ENCODE measurements around the gene MBD3L5. TPM values are rescaled to one million over a fixed set of nuclear protein-coding genes. Genes with fewer than 3 reads are reported as not detected.

Gene MBD3L5
- total and polyA plus RNA-seq, 4 donors = not detected

DNA sequence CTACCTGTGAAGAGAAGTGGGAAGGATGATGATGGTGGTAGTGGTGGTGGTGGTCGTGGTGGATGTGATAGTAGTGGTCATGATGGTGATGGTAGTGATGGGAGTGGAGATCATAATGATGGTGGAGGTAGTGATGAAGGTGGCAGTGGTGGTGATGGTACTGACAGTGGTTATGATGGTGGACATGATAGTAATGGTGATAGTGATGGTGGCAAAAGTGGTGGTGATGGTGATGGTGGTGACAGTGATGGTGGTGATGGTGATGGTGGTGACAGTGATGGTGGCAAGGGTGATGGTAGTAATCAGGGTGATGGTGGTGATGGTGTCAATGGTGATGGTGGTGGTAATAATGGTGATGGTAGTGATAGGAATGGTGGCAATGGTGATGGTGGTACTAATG, 35.3 kb upstream of the MBD3L5 start:
- WGBS = 80% methylated on average over 1 of the region's 1 CpG
- Histone ChIP-seq H3K27me3 (ENCODE audit: control insufficient read depth in 4 of 4, insufficient read depth in 4 of 4, low read length in 3 of 4) (no peaks in the 10 kb centered on the region), H3K4me3 (ENCODE audit: low read depth in 1 of 3, low read length in 3 of 3) (no peak overlapping the region), H3K9ac (ENCODE audit: low read depth in 1 of 2, low read length in 2 of 2) (no peak overlapping the region), H3K9me3 (ENCODE audit: control insufficient read depth in 4 of 4, low read length in 3 of 4) (no peaks in the 10 kb centered on the region), H3K4me1 (ENCODE audit: control insufficient read depth in 4 of 4, insufficient read depth in 4 of 4, low read length in 3 of 4) (no peaks in the 10 kb centered on the region), H3K36me3 (ENCODE audit: control insufficient read depth in 4 of 4, insufficient read depth in 3 of 4, low read depth in 1 of 4, low read length in 3 of 4) (no peaks in the 10 kb centered on the region), H3K27ac (ENCODE audit: low read depth in 1 of 2, low read length in 2 of 2) (no peak overlapping the region)
- TF ChIP-seq RXRA (IDR thresholded peaks at IDR 0.05) (no peak), EGR1 (IDR thresholded peaks at IDR 0.05; ENCODE audit: low read depth in 2 of 2) (no peak), HNF4A (conservative IDR thresholded peaks at IDR 0.05) (no peak), JUND (IDR thresholded peaks at IDR 0.05) (no peak), RAD21 (IDR thresholded peaks at IDR 0.05) (no peak), FOXA1 (IDR thresholded peaks at IDR 0.05) (no peak)
- TF ChIP-seq, protein P1, sequence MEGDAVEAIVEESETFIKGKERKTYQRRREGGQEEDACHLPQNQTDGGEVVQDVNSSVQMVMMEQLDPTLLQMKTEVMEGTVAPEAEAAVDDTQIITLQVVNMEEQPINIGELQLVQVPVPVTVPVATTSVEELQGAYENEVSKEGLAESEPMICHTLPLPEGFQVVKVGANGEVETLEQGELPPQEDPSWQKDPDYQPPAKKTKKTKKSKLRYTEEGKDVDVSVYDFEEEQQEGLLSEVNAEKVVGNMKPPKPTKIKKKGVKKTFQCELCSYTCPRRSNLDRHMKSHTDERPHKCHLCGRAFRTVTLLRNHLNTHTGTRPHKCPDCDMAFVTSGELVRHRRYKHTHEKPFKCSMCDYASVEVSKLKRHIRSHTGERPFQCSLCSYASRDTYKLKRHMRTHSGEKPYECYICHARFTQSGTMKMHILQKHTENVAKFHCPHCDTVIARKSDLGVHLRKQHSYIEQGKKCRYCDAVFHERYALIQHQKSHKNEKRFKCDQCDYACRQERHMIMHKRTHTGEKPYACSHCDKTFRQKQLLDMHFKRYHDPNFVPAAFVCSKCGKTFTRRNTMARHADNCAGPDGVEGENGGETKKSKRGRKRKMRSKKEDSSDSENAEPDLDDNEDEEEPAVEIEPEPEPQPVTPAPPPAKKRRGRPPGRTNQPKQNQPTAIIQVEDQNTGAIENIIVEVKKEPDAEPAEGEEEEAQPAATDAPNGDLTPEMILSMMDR (IDR thresholded peaks at IDR 0.05; ENCODE audit: low read depth, low read length, missing input control) = no peak
- no peak for DNase-seq (ENCODE audit: low spot score)

DNA sequence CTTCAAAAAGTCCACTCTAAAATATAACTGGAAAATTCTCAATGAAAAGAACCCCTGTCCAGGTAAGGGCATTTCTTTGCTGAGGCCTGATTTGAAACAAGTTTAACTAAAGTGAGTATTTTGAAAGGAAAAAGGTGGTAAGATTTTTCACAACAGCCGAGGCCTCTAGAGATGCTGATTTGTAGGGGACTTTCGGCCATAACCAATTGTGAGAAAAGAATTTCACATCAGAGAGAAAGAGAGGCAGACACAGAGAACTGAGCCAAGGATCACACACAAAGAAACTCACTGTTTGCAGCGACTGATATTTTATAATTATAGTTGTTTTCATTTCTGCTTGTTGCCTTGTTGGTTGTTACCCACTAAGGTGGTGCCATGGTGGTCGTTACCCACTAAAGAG, 33.6 kb upstream of the MBD3L5 start:
- 56% methylated on average over 4 of the region's 4 CpGs for WGBS
- Histone ChIP-seq H3K4me3 (ENCODE audit: low read depth in 1 of 3, low read length in 3 of 3) (no peak overlapping the region), H3K9ac (ENCODE audit: low read depth in 1 of 2, low read length in 2 of 2) (no peak overlapping the region), H3K27ac (ENCODE audit: low read depth in 1 of 2, low read length in 2 of 2) (no peak overlapping the region), H3K4me1 (ENCODE audit: control insufficient read depth in 4 of 4, insufficient read depth in 4 of 4, low read length in 3 of 4) (no peaks in the 10 kb centered on the region), H3K36me3 (ENCODE audit: control insufficient read depth in 4 of 4, insufficient read depth in 3 of 4, low read depth in 1 of 4, low read length in 3 of 4) (no peaks in the 10 kb centered on the region), H3K9me3 (ENCODE audit: control insufficient read depth in 4 of 4, low read length in 3 of 4) (no peaks in the 10 kb centered on the region), H3K27me3 (ENCODE audit: control insufficient read depth in 4 of 4, insufficient read depth in 4 of 4, low read length in 3 of 4) (no peaks in the 10 kb centered on the region)
- no peak for TF ChIP-seq RXRA (IDR thresholded peaks at IDR 0.05)
- no peak for TF ChIP-seq HNF4G (IDR thresholded peaks at IDR 0.05)
- no peak for TF ChIP-seq SP1 (IDR thresholded peaks at IDR 0.05)
- no peak for TF ChIP-seq NR2F2 (IDR thresholded peaks at IDR 0.05)
- TF ChIP-seq RAD21 (IDR thresholded peaks at IDR 0.05) = no peak
- TF ChIP-seq, protein P2, sequence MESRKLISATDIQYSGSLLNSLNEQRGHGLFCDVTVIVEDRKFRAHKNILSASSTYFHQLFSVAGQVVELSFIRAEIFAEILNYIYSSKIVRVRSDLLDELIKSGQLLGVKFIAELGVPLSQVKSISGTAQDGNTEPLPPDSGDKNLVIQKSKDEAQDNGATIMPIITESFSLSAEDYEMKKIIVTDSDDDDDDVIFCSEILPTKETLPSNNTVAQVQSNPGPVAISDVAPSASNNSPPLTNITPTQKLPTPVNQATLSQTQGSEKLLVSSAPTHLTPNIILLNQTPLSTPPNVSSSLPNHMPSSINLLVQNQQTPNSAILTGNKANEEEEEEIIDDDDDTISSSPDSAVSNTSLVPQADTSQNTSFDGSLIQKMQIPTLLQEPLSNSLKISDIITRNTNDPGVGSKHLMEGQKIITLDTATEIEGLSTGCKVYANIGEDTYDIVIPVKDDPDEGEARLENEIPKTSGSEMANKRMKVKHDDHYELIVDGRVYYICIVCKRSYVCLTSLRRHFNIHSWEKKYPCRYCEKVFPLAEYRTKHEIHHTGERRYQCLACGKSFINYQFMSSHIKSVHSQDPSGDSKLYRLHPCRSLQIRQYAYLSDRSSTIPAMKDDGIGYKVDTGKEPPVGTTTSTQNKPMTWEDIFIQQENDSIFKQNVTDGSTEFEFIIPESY (IDR thresholded peaks at IDR 0.05) = no peak
- TF ChIP-seq GABPA (IDR thresholded peaks at IDR 0.05 in 1 of 2, conservative IDR thresholded peaks at IDR 0.05 in 1 of 2) = no peak
- TF ChIP-seq, protein P3, sequence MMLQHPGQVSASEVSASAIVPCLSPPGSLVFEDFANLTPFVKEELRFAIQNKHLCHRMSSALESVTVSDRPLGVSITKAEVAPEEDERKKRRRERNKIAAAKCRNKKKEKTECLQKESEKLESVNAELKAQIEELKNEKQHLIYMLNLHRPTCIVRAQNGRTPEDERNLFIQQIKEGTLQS (IDR thresholded peaks at IDR 0.05) = no peak
- TF ChIP-seq JUND (IDR thresholded peaks at IDR 0.05) = no peak
- no peak for TF ChIP-seq FOXA2 (IDR thresholded peaks at IDR 0.05)
- TF ChIP-seq, protein P1 (IDR thresholded peaks at IDR 0.05; ENCODE audit: low read depth, low read length, missing input control) = no peak
- no peak for TF ChIP-seq HNF4A (conservative IDR thresholded peaks at IDR 0.05)
- TF ChIP-seq TAF1 (conservative IDR thresholded peaks at IDR 0.05) = no peak
- TF ChIP-seq, protein P4, sequence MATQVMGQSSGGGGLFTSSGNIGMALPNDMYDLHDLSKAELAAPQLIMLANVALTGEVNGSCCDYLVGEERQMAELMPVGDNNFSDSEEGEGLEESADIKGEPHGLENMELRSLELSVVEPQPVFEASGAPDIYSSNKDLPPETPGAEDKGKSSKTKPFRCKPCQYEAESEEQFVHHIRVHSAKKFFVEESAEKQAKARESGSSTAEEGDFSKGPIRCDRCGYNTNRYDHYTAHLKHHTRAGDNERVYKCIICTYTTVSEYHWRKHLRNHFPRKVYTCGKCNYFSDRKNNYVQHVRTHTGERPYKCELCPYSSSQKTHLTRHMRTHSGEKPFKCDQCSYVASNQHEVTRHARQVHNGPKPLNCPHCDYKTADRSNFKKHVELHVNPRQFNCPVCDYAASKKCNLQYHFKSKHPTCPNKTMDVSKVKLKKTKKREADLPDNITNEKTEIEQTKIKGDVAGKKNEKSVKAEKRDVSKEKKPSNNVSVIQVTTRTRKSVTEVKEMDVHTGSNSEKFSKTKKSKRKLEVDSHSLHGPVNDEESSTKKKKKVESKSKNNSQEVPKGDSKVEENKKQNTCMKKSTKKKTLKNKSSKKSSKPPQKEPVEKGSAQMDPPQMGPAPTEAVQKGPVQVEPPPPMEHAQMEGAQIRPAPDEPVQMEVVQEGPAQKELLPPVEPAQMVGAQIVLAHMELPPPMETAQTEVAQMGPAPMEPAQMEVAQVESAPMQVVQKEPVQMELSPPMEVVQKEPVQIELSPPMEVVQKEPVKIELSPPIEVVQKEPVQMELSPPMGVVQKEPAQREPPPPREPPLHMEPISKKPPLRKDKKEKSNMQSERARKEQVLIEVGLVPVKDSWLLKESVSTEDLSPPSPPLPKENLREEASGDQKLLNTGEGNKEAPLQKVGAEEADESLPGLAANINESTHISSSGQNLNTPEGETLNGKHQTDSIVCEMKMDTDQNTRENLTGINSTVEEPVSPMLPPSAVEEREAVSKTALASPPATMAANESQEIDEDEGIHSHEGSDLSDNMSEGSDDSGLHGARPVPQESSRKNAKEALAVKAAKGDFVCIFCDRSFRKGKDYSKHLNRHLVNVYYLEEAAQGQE (IDR thresholded peaks at IDR 0.05) = no peak
- TF ChIP-seq YY1 (IDR thresholded peaks at IDR 0.05) = no peak
- no peak for TF ChIP-seq FOXA1 (IDR thresholded peaks at IDR 0.05)
- TF ChIP-seq EGR1 (IDR thresholded peaks at IDR 0.05; ENCODE audit: low read depth in 2 of 2) = no peak
- TF ChIP-seq, protein P5, sequence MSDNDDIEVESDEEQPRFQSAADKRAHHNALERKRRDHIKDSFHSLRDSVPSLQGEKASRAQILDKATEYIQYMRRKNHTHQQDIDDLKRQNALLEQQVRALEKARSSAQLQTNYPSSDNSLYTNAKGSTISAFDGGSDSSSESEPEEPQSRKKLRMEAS (IDR thresholded peaks at IDR 0.05) = no peak
- no peak for DNase-seq (ENCODE audit: low spot score)
